Ramos (cell line): ENCODE results near the gene C2CD3.

ENCODE experiments used
- in situ Hi-C: fragments of 300-500 bp; cut with MboI; formaldehyde crosslinking; loops from one replicate; pipeline ENCODE4 v1.14.3; 2022; ENCODE audit warnings: low sequenced_read_pairs; ENCODE audit not compliant: unreplicated experiment

The C2CD3 gene

GRCh38 chr11:74170694-74171629 lies at the start of gene C2CD3, which contains the start of gene PPME1:
Gene C2CD3 (minus strand): TSS chr11:74171002. CDS start chr11:74170792, 210 bp downstream.
Gene PPME1 (plus strand): TSS chr11:74171289. CDS start chr11:74171422, 133 bp downstream.
- in situ Hi-C loops = no loop called here

DNA sequence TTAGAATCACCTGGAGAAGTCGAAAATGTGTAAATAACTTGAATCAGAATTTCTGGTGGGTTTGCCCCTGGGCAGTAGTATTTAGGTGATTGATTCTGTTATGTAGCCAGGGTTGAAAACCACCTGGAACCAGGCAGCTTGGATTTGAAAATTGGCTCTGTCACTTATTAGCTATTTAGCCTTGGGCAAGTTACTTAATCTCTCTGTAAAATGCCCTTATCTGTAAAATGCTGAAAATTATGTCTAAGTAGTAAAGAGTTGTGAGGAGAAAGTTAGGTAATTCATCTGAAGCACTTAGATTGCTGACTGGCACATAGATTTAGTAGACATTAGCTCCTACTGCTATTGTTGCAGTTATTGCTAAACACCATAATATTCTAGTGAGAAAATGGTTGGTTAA lies 49.6 kb upstream of the C2CD3 start:
- in situ Hi-C loops = no loop called here

DNA sequence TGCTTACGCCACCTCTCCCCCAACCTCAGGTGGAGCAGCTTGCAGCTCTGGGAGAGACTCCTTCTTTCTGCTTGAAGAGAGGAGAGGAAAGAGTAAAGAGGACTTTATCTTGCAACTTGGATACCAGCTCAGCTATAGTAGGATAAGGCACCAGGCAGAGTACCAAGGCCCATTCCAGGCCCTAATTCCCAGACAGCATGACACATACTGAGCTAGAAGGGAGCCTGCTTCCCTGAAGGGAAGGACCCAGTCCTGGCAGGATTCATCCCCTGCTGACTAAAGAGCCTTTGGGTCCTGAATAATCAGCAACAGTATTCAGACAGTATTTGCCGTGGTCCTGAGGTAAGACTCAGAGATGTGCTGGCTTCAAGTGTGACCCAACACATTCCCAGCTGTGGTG lies 41.7 kb upstream of the C2CD3 start:
- in situ Hi-C loops = no loop called here

DNA sequence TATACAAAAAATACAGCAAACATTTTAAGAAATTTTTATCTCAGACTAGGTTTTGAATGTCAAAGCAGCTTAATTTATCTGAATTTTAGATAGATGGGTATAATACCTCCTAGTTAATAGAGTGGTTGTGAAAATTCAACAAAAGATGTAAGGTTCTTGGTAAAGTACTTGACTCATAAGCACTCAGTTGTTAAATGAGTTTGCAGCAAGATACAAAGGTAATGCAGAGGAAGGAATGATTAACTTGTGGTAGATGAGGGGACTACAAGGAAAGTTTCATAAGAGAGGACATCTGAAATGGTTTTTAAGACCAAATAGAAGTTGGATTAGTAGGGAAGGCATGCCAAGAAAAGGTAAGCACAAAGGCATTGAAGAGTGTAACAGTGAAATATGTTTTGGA lies 37.7 kb upstream of the C2CD3 start:
- in situ Hi-C loops = no loop called here

GRCh38 chr11:74206746-74207145 lies 35.9 kb upstream of the C2CD3 start:
- in situ Hi-C loops = no loop called here

DNA sequence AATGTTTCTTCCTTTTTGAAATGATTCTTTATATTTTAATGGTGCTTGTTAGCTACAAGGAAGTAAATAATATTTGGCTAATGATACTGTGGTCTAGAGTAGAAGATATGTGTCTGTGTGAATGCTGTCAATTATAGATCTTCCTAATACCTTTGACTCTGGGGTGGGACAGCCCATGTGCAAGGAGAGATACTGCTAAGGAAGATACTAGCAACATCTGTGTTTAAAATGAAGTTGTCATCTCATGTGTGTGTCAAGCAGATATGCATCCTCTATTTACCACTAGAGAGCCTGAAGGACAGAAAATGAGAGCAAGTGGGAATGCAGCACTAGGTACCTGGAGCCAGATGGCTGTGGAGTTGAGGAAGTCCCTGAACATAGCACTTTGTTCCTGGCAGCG lies 34.4 kb upstream of the C2CD3 start:
- in situ Hi-C loops = no loop called here

DNA sequence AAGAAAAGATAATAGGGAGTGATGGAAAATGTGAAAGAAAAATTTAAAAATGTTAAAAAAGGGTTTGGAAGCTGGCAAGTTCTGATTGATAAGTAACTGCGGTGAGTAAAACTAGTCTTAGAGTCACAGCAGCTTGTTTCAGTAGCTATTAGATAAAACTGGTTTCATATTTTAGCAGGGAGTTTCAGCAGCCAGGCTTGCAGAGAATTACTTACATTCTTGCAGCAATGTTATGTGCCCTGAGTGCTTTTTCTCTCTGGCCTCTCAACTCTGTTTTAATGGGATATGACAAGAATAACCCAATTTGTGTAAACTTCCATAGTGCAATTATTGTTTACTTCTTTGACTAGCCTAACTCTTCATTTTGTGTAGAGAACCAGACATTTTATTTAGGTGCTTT lies 33.9 kb upstream of the C2CD3 start:
- in situ Hi-C loops = no loop called here

DNA sequence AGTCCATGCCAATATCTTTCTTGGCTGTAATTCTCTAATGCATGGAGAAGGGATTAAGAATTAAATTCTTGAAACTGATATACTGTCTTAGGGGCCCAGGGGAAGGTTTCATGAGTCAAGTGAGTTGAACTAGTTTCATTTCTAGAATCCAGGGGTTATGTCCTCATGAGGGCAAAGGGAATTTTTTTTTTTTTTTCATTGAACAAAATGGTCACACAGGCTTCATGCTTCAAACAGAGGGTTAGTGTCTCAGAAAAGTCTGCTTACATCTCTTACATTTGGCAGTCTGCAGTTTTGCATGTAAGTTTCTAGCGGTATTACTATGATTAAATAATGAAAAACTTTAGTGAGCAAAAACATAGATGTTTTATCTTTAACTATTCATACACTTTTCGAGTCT lies 33.2 kb upstream of the C2CD3 start:
- in situ Hi-C loops = no loop called here

GRCh38 chr11:74196781-74197486 lies 26.1 kb upstream of the C2CD3 start:
- in situ Hi-C loops = no loop called here

DNA sequence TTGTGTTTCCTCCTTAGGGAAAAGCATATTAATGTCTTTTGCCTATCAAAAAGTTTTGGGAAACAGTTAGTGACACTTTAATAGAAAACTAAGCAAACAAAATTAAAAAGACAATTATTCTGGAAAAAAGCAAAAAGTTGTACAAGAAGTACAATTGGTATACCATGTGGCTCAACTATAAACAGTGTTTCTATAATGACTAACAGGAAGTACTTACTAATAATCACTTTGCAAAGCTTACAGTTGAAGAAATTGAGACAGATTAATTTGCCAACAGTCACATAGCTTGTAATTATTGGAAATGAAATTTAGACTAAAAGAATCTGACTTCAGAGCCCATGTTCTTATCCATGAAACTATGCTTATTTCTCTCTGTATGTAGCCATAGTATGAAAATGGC lies 25.0 kb upstream of the C2CD3 start:
- in situ Hi-C loops = no loop called here

DNA sequence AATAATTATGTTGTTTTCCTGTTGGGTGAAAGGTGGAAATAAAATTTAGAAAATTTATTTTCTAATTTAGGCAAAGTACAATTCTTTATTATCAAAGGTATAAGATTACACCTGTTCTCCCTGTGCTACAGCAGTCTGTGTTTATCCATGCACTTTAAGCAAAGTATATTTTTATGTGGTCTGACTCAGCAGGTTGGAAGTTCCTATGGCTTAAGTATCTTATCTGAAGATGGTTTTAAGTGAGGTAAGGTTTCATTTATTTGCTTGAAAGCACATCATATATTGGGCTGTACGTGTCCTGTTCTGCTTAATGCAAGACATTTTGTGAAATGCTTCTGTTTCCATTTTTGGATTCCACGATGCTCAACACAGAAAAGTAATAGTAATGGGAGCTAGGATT lies 14.9 kb upstream of the C2CD3 start:
- in situ Hi-C loops = no loop called here

- in situ Hi-C loops = no loop called here
Measured at GRCh38 chr11:74185285-74185684, 14.5 kb upstream of the C2CD3 start.

DNA sequence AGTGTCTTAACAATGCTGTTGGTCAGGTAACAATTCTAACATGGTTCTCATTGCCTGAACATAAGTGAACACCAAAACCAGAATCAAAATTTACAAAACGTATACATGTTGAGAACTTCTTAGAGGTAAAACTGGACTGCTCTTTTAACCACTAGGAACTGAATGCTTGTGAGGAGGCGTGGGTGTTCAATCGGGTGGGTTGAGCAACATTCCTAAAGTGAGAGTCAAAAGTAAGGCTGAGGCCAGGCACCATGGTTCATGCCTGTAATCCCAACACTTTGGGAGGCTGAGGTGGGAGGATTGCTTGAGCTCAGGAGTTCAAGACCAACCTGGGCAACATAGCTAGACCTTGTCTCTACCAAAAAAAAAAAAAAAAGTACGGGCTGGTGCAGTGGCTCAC lies 11.8 kb upstream of the C2CD3 start:
- in situ Hi-C loops = no loop called here

GRCh38 chr11:74179234-74180052 lies 8.6 kb upstream of the C2CD3 start:
- in situ Hi-C loops = no loop called here

DNA sequence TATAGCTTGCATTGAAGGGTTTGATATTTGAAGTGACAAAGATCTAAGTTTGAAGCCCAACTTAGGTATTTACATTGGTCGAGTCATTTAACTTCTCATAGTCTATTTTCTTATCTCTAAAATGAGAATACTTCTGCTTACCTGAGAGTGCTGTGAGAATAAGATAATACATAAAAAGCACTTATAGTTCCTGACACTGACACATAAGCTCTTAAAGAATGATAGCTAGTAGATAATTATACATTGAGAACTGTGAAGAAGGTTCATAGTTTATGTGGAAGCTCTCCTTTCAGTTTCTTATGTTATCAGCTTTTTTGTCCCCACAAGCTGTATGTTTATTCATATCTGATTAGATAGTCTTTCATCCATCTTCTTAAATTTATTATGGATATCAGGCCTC lies 5.1 kb upstream of the C2CD3 start:
- in situ Hi-C loops = no loop called here

DNA sequence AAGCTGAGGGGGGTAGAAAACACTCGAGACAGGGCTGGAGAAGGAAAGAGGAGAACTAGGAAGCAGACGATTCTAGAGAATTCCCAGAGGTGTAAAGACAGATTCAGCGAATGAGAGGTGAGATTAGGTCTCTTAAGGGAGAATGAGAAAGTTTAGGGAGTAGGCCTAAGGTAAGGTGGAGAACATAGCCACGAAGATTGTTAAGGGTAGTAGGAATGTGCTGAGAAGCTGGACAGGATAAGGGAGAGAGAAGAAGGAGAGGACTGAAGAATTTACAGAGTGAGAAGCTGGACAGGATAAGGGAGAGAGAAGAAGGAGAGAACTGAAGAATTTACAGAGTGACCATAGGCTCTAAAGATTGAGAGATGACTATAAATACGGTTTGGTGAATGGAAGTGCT lies 1.2 kb upstream of the C2CD3 start:
- in situ Hi-C loops = no loop called here

- in situ Hi-C loops = no loop called here
Measured at GRCh38 chr11:74171630-74171968, 797 bp upstream of the C2CD3 start.

DNA sequence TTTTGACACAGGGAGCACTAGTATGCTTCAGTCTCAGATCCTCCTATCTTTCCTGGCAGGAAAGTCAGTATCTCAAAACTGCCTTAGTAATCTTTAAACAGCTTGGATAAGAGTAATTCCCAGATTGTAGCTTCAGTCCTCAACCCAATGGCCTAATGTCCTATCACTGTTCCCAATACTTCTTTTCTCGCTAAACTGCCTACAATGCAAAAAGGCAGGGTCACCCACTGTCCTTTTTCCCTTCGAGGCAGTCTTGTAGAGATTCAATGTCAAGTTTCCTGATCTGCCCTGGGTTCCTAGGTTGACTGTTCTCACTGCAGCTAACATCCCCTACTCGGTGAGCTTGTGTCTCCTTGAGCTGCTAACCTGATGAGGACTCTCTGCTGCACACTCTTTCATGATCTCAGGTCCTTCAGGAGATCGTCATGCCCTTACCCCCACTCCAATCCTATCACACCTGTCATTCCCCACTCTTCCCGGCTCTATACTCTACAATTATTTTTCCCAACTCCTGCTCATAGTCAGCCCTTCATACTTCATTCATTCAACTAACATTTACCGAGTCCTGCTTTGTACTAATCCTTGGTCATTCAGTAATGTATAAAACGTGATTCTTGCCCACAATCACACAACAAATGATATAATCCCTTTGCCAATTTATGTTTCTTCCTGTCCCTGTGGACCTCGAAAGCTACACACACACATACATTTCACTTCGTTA lies 904 bp downstream of the C2CD3 start:
- in situ Hi-C loops = no loop called here

DNA sequence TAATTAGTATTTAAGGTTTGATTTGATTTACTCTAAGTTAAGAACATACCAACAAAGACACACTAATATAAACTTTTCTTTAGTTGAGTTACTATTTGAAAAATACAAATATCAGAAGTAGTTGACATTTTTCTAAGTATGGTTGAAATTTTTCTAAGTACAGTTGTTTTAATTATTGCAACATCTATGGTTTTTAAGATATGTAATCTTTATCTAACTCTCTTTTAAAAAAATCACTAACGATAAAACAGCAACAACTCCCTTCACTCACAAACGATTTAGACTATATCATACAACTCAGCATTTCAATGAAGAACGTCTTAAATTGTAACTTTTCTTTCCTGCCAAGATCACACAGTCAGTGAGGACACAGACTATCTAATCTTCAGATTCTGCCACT lies 2.0 kb downstream of the C2CD3 start:
- in situ Hi-C loops = no loop called here
